Hippocampal formation (tissue), 2 donors: ENCODE data around the gene VAC14.

Experiments
- DNase-seq, 2 donors: peaks; one replicate each; lab custom pipeline; 2025; lab: John Stamatoyannopoulos, UW

VAC14 gene

GRCh38 chr16:70663524-70664324, 137.2 kb downstream of the VAC14 start:
- DNase-seq: no peak

- DNase-seq: no peak
Observed at GRCh38 chr16:70662991-70663523, 137.9 kb downstream of the VAC14 start.

- no peak for DNase-seq
Observed at GRCh38 chr16:70661918-70662641, 138.9 kb downstream of the VAC14 start.

GRCh38 chr16:70661534-70661917, 139.4 kb downstream of the VAC14 start:
- DNase-seq: no peak

GRCh38 chr16:70660672-70661350, 140.1 kb downstream of the VAC14 start:
- DNase-seq: no peak

GRCh38 chr16:70659953-70660671, 140.8 kb downstream of the VAC14 start:
- no peak for DNase-seq

GRCh38 chr16:70659546-70659945, 141.4 kb downstream of the VAC14 start:
- DNase-seq: no peak

- no peak for DNase-seq
Observed at GRCh38 chr16:70658921-70659320, 142.0 kb downstream of the VAC14 start.

- no peak for DNase-seq
Observed at GRCh38 chr16:70657956-70658355, 143.0 kb downstream of the VAC14 start.

GRCh38 chr16:70656712-70657263, 144.2 kb downstream of the VAC14 start:
- DNase-seq: no peak

- DNase-seq: no peak
Observed at GRCh38 chr16:70656065-70656711, 144.8 kb downstream of the VAC14 start.

GRCh38 chr16:70653809-70654771, 146.9 kb downstream of the VAC14 start:
- DNase-seq: peak; percentile 72 to 75

- DNase-seq: no peak
Observed at GRCh38 chr16:70653406-70653805, 147.6 kb downstream of the VAC14 start.

- no peak for DNase-seq
Observed at GRCh38 chr16:70652322-70652721, 148.6 kb downstream of the VAC14 start.

- no peak for DNase-seq
Observed at GRCh38 chr16:70651524-70651923, 149.4 kb downstream of the VAC14 start.

GRCh38 chr16:70650216-70650615, 150.7 kb downstream of the VAC14 start:
- no peak for DNase-seq

- no peak for DNase-seq
Observed at GRCh38 chr16:70649300-70649699, 151.7 kb downstream of the VAC14 start.

GRCh38 chr16:70648606-70649005, 152.4 kb downstream of the VAC14 start:
- DNase-seq: no peak

GRCh38 chr16:70647441-70648359, 153.3 kb downstream of the VAC14 start:
- no peak for DNase-seq
